NCI-H2081 treated with DMSO at 0.1 percent for 48 hours (cell line): ENCODE data around the gene ZNF292.
"Not testable (repeated sequence)": the region's sequence is repeated elsewhere in the genome, so short reads cannot be mapped to it uniquely, and the experiment has no call there.

Source experiments
- DNase-seq: peaks from one replicate; lab custom pipeline; 2025; lab: John Stamatoyannopoulos, UW

ZNF292 gene

GRCh38 chr6:87279196-87279595 is 123.8 kb downstream of the ZNF292 start:
- DNase-seq, result no peak

- DNase-seq, result no peak
These were observed 126.1 kb downstream of the ZNF292 start for GRCh38 chr6:87281426-87281825.

- DNase-seq, result no peak
These were observed 127.4 kb downstream of the ZNF292 start for GRCh38 chr6:87282743-87283142.

- DNase-seq, result no peak
These were observed 128.1 kb downstream of the ZNF292 start for GRCh38 chr6:87283461-87283860.

GRCh38 chr6:87287251-87287650 is 131.9 kb downstream of the ZNF292 start:
- DNase-seq, result no peak

GRCh38 chr6:87289571-87289970 is 134.2 kb downstream of the ZNF292 start:
- DNase-seq, result no peak

- peak; percentile 79 for DNase-seq
These were observed 136.5 kb downstream of the ZNF292 start for GRCh38 chr6:87291883-87292282.

- no peak for DNase-seq
These were observed 138.2 kb downstream of the ZNF292 start for GRCh38 chr6:87293526-87293925.

- DNase-seq, result no peak
These were observed 141.8 kb downstream of the ZNF292 start for GRCh38 chr6:87297119-87297518.

GRCh38 chr6:87301277-87301676 is 145.9 kb downstream of the ZNF292 start:
- DNase-seq, result not testable (repeated sequence)

- DNase-seq, result no peak
These were observed 153.6 kb downstream of the ZNF292 start for GRCh38 chr6:87308970-87309369.

GRCh38 chr6:87312860-87313259 is 157.5 kb downstream of the ZNF292 start:
- DNase-seq, result no peak
